ENCODE results near the gene PNPLA7.

- no peak for TF ChIP-seq EZH2 (IDR thresholded peaks at IDR 0.05; ENCODE audit: borderline replicate concordance, low read depth, low read length, severe bottlenecking)
- TF ChIP-seq CTCF (IDR thresholded peaks at IDR 0.05; ENCODE audit: borderline replicate concordance, extremely low read depth, low read length, poor library complexity, severe bottlenecking), result no peak
Observed at GRCh38 chr9:137467896-137468295, 82.3 kb downstream of the PNPLA7 start.
